GM21390 (cell line): ENCODE results near the gene PDE9A.
"Not testable (repeated sequence)": the region's sequence is repeated elsewhere in the genome, so short reads cannot be mapped to it uniquely, and the experiment has no call there.

Source experiments
- ATAC-seq: cut with Tn5 transposase; IDR thresholded peaks from one replicate; pipeline ENCODE4 v1.9.1; 2021; ENCODE audit not compliant: unreplicated experiment

Gene PDE9A

GRCh38 chr21:42653231-42654061 lies at the start of gene PDE9A:
TSS of gene PDE9A (plus strand) at chr21:42653621. CDS start at chr21:42653815, 194 bp downstream.
- ATAC-seq: no peak

- no peak for ATAC-seq
Observed at GRCh38 chr21:42607102-42607501, 46.3 kb upstream of the PDE9A start.

GRCh38 chr21:42607525-42608102 lies 45.8 kb upstream of the PDE9A start:
- ATAC-seq: no peak

GRCh38 chr21:42608446-42608845 lies 45.0 kb upstream of the PDE9A start:
- no peak for ATAC-seq

- ATAC-seq: no peak
Observed at GRCh38 chr21:42609811-42610210, 43.6 kb upstream of the PDE9A start.

- ATAC-seq: no peak
Observed at GRCh38 chr21:42611852-42612251, 41.6 kb upstream of the PDE9A start.

- ATAC-seq: no peak
Observed at GRCh38 chr21:42612390-42612789, 41.0 kb upstream of the PDE9A start.

GRCh38 chr21:42613756-42614155 lies 39.7 kb upstream of the PDE9A start:
- ATAC-seq: no peak

GRCh38 chr21:42614396-42614795 lies 39.0 kb upstream of the PDE9A start:
- no peak for ATAC-seq

- no peak for ATAC-seq
Observed at GRCh38 chr21:42614811-42615351, 38.5 kb upstream of the PDE9A start.

- not testable (repeated sequence) for ATAC-seq
Observed at GRCh38 chr21:42615377-42615776, 38.0 kb upstream of the PDE9A start.

- no peak for ATAC-seq
Observed at GRCh38 chr21:42615924-42616323, 37.5 kb upstream of the PDE9A start.

- no peak for ATAC-seq
Observed at GRCh38 chr21:42616446-42616845, 37.0 kb upstream of the PDE9A start.

GRCh38 chr21:42616941-42617340 lies 36.5 kb upstream of the PDE9A start:
- ATAC-seq: no peak

- no peak for ATAC-seq
Observed at GRCh38 chr21:42617486-42617885, 35.9 kb upstream of the PDE9A start.

GRCh38 chr21:42618707-42619102 lies 34.7 kb upstream of the PDE9A start:
- no peak for ATAC-seq

- no peak for ATAC-seq
Observed at GRCh38 chr21:42619166-42619565, 34.3 kb upstream of the PDE9A start.

GRCh38 chr21:42619841-42620240 lies 33.6 kb upstream of the PDE9A start:
- ATAC-seq: no peak

GRCh38 chr21:42621166-42621818 lies 32.1 kb upstream of the PDE9A start:
- no peak for ATAC-seq

- ATAC-seq: no peak
Observed at GRCh38 chr21:42621819-42622177, 31.6 kb upstream of the PDE9A start.

GRCh38 chr21:42622284-42622683 lies 31.1 kb upstream of the PDE9A start:
- no peak for ATAC-seq

- ATAC-seq: no peak
Observed at GRCh38 chr21:42623694-42624093, 29.7 kb upstream of the PDE9A start.
